SK-N-MC (cell line): Measurements from ENCODE around the gene TRRAP.

Experiments
- DNase-seq: peaks from one replicate; pipeline ENCODE4 v3.0.0-alpha.2; 2011; ENCODE audit warnings: low read depth, low spot score
- H3K27ac ChIP-seq: fragments of 200-600 bp; sonication (generic); 2 replicates; pipeline ENCODE4 v1.5.1; 2016; ENCODE audit warnings: mixed run types
- H3K36me3 ChIP-seq: fragments of 200-600 bp; sonication (generic); 2 replicates; pipeline ENCODE4 v1.6.1; 2017; ENCODE audit warnings: antibody characterized with exemption, low read length, mixed read lengths; ENCODE audit not compliant: insufficient read depth
- H3K4me3 ChIP-seq: fragments of 200-600 bp; sonication (generic); 2 replicates; pipeline ENCODE4 v1.5.1; 2016
- H3K9ac ChIP-seq: fragments of 200-600 bp; sonication (generic); 2 replicates; pipeline ENCODE4 v1.8.0; 2017; ENCODE audit warnings: mixed run types, mixed read lengths; ENCODE audit not compliant: insufficient read length
- H3K9me3 ChIP-seq: fragments of 200-600 bp; sonication (generic); 2 replicates; pipeline ENCODE4 v1.6.1; 2017; ENCODE audit warnings: low read depth, mild to moderate bottlenecking, antibody characterized with exemption, low read length, moderate library complexity, mixed read lengths
- EZH2 ChIP-seq: fragments of 200-600 bp; sonication (generic); IDR thresholded peaks from one replicate; pipeline ENCODE4 v1.6.1; 2017; ENCODE audit warnings: antibody characterized with exemption
- FOXP2 ChIP-seq: optimal IDR thresholded peaks from 2 replicates; pipeline ENCODE3; 2011; ENCODE audit warnings: mild to moderate bottlenecking, moderate library complexity; ENCODE audit not compliant: insufficient read depth; ENCODE audit errors: extremely low read length, control extremely low read depth
- POLR2AphosphoS5 ChIP-seq: IDR thresholded peaks from 2 replicates; pipeline ENCODE4 v1.6.1; 2012; ENCODE audit warnings: mild to moderate bottlenecking, low read depth, low read length, borderline replicate concordance

TRRAP gene

GRCh38 chr7:98878365-98879197, at the start of gene TRRAP:
TRRAP (plus strand) TSS chr7:98878532; CDS start chr7:98881151, 2,619 bp downstream.
- TF ChIP-seq POLR2AphosphoS5 (peak; percentile 52; the same call in 1 of the 2 replicates), FOXP2 (no peak), EZH2 (no peak)
- peak within 1 kb of the TSS; percentile 96 for H3K9ac ChIP-seq
- DNase-seq = no peak
- H3K36me3 ChIP-seq = peaks cover 32% of the 10 kb centered on the region
- H3K9me3 ChIP-seq = no peaks in the 10 kb centered on the region
- peak within 1 kb of the TSS; percentile 90 for H3K4me3 ChIP-seq
- H3K27ac ChIP-seq = peak within 1 kb of the TSS; percentile 54; the same call in 1 of the 2 replicates

- Histone ChIP-seq H3K9ac (no peak overlapping the region), H3K27ac (no peak overlapping the region), H3K4me3 (no peak overlapping the region), H3K9me3 (no peaks in the 10 kb centered on the region), H3K36me3 (no peaks in the 10 kb centered on the region)
- no peak for TF ChIP-seq FOXP2
- no peak for DNase-seq
These were observed 47.3 kb upstream of the TRRAP start for GRCh38 chr7:98830972-98831548.

- no peak overlapping the region for H3K27ac ChIP-seq
- TF ChIP-seq POLR2AphosphoS5 (no peak), FOXP2 (no peak), EZH2 (no peak)
- no peaks in the 10 kb centered on the region for H3K9me3 ChIP-seq
- no peak for DNase-seq
- no peak overlapping the region for H3K9ac ChIP-seq
- H3K4me3 ChIP-seq = no peak overlapping the region
- no peaks in the 10 kb centered on the region for H3K36me3 ChIP-seq
These were observed 46.6 kb upstream of the TRRAP start for GRCh38 chr7:98831641-98832221.

- H3K36me3 ChIP-seq = no peaks in the 10 kb centered on the region
- no peak overlapping the region for H3K27ac ChIP-seq
- H3K4me3 ChIP-seq = no peak overlapping the region
- no peak overlapping the region for H3K9ac ChIP-seq
- no peak for DNase-seq
- no peak for TF ChIP-seq POLR2AphosphoS5
- TF ChIP-seq FOXP2 = no peak
- no peak for TF ChIP-seq EZH2
- no peaks in the 10 kb centered on the region for H3K9me3 ChIP-seq
These were observed 45.3 kb upstream of the TRRAP start for GRCh38 chr7:98833022-98833421.

- Histone ChIP-seq H3K36me3 (no peaks in the 10 kb centered on the region), H3K9ac (no peak overlapping the region), H3K9me3 (no peaks in the 10 kb centered on the region), H3K4me3 (no peak overlapping the region), H3K27ac (no peak overlapping the region)
- TF ChIP-seq EZH2 (no peak), FOXP2 (no peak), POLR2AphosphoS5 (no peak)
- no peak for DNase-seq
These were observed 43.4 kb upstream of the TRRAP start for GRCh38 chr7:98834949-98835348.

- H3K9ac ChIP-seq = no peak overlapping the region
- no peak for TF ChIP-seq POLR2AphosphoS5
- TF ChIP-seq EZH2 = no peak
- no peak for TF ChIP-seq FOXP2
- H3K27ac ChIP-seq = no peak overlapping the region
- no peak for DNase-seq
- no peaks in the 10 kb centered on the region for H3K9me3 ChIP-seq
- H3K36me3 ChIP-seq = no peaks in the 10 kb centered on the region
- H3K4me3 ChIP-seq = no peak overlapping the region
These were observed 41.3 kb upstream of the TRRAP start for GRCh38 chr7:98836811-98837629.

- TF ChIP-seq POLR2AphosphoS5 (no peak), EZH2 (no peak), FOXP2 (no peak)
- Histone ChIP-seq H3K36me3 (no peaks in the 10 kb centered on the region), H3K9me3 (no peaks in the 10 kb centered on the region), H3K4me3 (no peak overlapping the region), H3K27ac (no peak overlapping the region), H3K9ac (no peak overlapping the region)
- no peak for DNase-seq
These were observed 40.7 kb upstream of the TRRAP start for GRCh38 chr7:98837630-98837972.

- DNase-seq = no peak
- TF ChIP-seq FOXP2 = no peak
- no peak for TF ChIP-seq EZH2
- no peak for TF ChIP-seq POLR2AphosphoS5
- no peaks in the 10 kb centered on the region for H3K36me3 ChIP-seq
- H3K9ac ChIP-seq = no peak overlapping the region
- H3K27ac ChIP-seq = no peak overlapping the region
- H3K4me3 ChIP-seq = no peak overlapping the region
- H3K9me3 ChIP-seq = no peaks in the 10 kb centered on the region
These were observed 38.2 kb upstream of the TRRAP start for GRCh38 chr7:98840096-98840495.
